RKO (cell line): ENCODE results near the gene TANC1.

Experiments used
- DNase-seq: peaks from one replicate; pipeline ENCODE4 v3.0.0-alpha.2; 2016; ENCODE audit warnings: low spot score

The TANC1 gene

DNA sequence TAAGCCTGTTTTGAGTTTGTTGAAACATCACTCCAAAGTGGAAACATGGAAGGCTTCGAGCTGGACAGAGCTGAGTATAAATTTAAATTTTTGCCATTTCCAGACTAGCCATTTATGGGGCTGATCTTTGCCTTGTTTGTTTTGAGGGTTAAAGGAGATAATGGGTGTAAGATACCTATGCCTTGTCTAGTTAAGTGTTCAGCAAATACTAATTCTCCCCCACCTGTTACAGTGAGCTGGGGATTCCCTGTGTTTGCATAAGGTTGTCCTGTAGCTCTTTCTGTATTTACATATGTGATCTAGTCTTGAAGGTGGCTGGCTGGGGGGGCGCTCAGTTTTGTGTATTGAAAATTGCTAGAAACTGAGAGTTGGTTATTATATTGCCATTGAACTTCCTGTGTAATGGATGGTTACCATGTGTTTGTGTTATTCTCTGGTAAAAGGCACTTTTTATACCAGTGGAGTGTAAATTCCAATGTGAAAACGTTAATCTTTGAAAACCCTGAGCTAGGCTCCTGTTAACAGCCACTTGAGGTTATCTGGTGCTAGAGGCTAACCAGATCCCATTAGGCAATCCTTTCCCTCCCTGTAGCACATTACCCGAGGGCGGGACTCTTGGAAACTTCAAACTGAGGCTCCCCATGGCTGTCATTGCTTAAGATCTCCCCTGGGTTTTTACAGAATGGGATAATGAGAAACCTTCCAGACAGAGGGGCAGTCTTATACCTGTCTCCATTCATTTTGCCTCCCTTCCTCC is 26.7 kb downstream of the TANC1 start:
- DNase-seq = no peak

DNA sequence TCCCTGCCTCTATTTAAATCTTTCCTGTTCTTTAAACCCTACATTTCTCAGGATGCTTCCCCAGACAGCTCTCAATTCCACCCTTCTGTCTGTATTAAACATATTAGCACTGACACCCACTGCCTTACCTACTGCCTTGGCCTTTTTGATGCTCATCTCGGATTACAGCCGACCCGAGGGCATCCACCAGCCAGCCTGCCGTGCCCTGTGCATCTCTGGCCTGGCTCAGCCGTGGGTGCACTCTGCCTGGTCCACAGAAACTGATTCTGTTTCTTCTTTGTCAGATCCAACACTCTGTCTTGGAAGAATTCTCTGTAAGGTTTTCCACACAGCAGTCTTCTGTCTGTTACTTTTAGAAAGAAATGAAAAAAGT is 27.2 kb downstream of the TANC1 start:
- no peak for DNase-seq

DNA sequence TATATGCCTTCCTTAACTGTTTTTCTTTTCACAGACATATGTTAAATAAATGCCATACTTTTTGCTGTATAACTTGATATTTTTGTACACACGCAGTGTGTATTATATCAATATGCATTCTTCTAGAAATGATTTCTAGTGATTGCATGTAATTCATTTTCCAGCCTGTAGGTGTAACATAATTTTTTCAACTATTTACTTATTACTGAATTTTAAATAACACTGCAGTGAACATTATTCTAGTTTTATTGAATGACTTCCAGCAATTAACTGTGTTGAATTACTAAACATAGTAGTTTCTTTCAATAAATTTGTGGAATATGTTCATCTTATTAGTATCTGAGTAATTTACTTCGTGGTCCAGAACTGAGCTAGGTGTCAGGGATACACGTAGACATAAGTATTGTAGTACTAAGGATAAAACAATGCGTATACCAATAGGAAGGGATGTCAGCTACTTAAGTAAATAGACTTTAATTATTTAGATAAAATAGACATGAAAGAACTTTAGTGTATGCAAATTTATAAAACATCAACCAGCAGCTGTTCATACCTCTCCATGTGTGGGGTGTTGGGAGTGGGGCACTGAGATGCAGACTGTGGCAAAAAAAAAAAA is 28.0 kb downstream of the TANC1 start:
- DNase-seq = no peak

DNA sequence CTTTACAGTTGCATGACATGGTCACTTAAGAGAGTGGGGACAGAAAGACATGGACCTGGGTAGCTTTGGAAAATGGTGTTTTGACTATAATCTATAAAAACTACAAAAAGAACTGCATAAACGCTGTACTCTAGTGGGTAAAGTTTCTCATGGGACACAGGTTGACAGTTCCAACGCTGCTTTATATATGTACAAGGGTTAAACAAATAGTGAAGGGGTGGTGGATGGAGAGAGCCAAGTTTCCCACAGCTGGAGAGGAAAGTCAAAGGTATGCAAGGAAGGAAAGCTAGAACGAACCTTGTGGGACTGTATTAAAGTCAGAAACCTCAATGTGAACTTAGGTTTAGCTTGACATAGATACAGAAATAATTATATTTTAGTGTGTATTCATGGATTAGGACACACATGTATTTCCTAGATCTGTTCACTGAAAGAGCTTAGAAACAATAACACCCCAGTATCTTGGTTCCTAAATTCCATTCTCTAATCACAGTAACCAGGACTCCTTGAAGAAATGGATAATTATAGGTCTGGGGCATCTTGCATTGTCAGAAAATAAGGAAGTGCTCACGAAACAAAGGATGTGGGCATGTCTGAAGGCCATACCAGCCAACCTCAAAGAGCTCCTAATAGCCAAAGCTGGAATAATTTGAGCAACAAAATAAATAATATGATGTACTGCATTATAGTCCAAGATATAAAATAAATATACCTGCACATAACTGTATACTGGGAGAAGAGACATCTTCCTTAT is 28.8 kb downstream of the TANC1 start:
- no peak for DNase-seq

DNA sequence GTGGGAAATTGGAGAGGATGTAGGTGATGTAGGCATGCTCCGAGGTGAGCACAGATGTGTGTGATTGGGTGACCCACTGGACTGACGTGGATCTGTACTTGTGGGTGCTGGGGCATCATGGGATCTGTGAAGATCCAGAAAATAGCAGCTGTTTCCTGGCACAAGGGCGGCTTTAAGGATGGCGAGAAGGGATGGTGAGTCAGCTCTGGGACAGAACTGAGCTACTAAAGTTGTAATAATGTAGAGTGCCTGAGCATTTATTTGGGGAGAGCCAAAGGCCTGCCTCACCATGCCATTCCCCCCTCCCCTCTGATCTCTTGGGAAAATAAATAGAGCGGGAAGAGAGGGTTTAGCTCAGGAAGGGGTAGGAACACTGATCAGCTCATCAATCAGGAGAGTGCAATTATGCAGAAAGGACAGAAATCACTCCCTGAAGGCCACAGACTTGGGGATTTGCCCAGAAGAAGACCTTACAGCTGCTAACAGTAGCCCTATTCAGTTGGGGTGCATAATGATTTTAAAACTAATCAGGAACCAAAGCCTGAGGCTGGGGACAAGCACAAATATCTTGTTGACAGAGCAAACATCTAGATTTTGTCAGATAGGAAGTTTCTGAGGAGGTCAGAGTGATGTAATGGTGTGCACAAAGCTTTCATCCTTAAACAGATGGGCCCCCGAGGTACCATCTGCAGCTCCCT is 30.3 kb downstream of the TANC1 start:
- no peak for DNase-seq

DNA sequence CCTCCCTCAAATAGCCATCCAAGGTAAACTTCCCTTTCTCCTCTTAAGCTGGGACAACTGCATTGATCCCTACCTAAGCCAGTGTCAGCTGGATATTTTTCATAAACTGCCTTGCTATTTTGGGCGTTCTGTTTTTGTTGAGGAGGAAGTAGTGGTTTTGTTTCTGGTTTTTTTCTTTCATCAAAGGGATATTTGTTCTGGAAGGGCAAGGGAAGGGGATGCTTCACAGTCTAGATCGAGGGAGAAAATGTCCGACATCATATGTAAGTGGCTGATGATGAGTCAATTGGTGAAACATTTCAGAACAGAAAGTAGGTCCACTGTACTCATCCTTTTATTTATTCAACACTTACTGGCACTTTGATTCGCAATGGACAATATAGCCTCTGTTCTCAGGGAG is 31.0 kb downstream of the TANC1 start:
- DNase-seq = no peak

DNA sequence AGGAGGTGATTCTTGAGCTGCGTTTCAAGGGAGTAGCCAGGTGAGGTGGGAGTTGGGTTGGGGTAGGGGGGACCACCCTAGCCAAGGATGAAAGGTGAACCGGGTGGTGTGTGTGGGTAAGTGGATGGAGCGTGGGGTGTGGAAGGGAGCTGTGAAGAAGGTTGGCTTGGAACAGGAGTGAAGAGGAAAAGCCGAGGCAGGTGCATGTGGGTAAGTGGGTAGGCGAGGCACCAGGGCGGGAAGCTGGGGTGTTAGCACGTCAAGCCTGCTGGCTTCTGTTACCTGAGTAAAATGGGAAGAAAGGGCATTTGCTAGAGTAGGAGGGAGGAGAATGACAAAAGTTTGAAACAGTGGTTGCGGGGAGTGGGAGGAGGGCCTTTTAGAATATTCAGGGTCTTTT is 31.6 kb downstream of the TANC1 start:
- no peak for DNase-seq

DNA sequence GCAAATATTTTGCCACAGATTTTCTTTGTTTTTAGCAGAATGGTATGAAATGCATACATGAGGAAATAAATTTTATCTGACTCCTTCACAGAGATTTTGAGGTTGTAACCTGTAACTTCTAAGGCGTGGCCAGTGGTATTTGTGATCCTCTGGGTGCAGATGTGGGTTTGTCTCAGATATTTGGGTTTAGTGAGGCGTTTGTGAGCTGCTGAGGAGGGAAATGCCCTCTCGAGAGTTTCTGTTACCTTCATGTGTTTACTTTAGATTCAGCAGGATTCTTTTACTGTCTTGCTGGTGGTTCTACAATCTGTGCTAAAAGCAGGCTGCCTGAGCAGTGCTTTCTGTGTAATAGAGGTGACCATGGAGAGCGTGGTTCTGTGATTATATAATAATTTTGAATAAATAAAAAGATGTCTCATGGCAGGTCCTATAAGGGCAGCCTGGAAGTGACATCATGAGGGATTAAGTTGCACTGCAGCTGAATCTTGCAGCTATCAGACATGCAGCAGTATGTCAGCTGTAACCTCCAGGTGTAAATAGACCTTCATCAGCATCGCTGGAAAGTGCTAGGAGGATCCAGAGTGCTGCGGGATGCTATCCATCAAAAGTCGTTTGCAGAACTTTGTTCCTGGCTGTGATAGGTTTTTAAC is 34.1 kb downstream of the TANC1 start:
- DNase-seq = no peak

DNA sequence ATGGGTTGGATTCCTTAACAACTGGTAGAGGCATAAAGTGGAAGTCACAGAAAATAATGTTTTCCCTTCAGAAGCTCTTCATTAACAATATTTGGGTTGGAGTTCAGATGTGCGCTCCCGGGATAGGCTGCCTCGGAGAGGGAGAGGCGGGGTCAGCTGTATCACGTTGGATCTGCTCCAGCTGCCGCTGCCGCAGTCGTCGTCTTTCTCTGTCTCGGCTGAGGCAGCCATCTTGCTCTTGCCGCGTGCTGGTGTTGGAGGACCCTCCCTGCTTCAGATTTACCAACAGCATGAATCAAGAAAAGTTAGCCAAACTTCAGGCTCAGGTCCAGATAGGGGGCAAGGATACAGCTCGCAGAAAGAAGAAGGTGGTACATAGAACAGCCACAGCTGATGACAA is 35.1 kb downstream of the TANC1 start:
- no peak for DNase-seq

DNA sequence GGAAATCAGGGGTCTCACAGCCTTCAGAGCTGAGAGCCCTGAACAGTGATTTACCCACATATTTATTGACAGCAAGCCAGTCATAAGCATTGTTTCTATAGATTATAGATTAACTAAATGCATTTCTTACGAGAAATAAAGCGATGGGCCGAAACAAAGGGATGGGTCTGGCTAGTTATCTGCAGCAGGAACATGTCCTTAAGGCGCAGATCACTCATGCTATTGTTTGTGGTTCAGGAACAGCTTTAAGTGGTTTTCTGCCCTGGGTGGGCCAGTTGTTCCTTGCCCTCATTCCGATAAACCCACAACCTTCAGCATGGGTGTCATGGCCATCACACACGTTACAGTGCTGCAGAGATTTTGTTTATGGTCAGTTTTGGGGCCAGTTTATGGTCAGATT is 36.4 kb downstream of the TANC1 start:
- DNase-seq = no peak

DNA sequence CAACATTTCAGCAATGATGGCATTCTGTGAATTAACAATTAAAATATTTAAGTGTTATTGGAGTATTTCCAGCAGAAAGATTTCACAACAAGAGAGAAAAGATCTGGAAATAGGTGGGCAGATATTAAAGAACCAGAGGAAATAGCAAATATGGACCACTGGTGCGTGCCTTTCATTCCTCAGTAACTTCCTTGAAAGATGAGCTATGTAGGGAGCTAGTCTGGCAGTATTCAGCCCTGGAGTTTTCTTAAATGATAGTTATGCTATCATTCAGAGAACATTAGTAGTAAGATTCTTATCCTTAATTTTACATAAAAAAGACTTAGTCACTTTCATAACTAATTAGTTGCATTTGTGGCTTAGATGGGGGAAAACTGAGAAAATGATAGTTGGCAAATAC is 41.5 kb downstream of the TANC1 start:
- DNase-seq = no peak

DNA sequence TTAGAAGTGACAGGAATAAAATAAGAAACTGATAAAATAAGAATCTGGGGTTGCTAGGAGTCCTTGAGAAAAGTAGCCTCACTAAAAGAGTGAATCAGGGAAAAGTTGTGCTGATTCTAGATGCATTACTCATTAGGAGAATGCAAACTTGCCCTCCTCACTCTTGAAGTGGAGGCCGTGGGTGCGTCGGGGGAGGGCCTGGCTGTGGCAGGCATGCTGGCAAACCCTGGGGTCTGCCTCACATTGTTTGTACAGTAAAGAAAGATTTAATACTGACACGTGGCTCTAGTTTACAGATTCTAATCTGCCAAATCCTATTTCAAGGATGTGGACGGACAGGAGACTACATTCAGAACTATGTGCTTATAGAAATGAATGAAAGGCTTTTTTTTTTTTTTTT is 41.9 kb downstream of the TANC1 start:
- DNase-seq = no peak

DNA sequence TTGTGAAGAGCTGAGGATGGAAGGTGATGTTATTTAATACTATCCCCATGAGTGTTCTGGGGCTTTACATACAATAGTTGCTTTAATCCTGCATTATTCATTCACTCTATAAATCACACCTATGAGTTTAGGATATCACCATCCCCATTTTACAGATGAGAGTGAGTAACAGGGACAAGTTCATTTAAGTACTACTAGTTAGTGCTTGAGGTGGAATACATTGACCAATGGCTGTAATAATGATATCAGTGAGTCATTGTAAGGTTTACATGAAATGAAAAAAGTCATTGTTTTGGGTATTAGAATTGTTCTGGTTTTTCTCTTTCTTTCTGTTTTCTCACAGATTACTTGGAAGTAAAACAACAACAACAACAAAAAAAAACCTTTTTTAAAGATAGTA is 42.5 kb downstream of the TANC1 start:
- no peak for DNase-seq

DNA sequence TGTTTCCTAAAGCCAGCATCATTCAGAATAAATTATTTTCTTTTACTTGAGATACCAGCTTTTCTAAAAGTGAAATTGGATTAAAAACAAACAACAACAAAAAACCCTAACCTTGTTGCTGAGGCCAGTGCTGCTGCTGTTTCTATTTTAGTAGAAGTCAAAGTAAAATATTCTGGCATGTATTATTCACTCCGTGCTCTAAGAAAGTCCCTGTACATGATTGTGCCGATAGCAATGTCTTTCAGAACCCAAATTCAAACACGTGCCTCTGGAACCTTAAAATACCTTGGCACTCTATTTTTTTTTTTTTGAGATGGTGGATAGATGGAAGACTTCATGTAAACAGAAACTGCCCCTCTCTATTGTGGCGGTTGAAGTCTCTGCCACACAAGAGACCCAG is 43.7 kb downstream of the TANC1 start:
- no peak for DNase-seq

DNA sequence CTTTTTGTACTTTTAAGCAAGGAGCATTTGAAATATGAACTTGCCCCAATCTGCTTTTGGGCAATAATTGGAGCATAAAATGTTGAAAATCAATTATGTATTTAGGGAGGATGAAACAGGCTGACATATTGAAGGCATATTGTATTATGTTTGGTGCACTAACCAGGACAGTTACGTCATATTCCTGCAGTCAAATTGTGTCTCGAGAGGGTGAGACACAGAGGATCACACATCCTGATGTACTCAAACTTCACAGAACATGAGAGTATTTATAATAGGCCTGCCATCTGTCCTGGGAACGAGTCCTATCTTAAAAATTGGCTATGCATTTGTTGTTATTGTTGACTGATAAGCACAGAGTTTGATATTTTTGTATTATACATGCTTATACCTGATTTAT is 44.7 kb downstream of the TANC1 start:
- DNase-seq = no peak

DNA sequence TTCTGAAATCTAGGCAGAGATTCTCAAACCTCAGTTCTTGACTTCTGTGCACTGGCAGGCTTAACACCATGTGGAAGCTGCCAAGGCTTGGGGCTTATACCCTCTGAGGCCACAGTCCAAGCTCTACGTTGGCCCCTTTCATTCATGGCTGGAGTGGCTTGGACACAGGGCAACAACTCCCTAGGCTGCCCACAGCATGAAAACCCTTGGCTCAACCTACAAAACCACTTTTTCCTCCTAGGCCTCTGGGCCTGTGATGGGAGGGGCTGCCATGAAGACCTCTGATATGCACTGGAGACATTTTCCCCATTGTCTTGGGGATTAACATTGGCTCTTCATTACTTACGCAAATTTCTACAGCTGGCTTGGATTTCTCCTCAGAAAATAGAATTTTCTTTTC is 46.7 kb downstream of the TANC1 start:
- DNase-seq = no peak

DNA sequence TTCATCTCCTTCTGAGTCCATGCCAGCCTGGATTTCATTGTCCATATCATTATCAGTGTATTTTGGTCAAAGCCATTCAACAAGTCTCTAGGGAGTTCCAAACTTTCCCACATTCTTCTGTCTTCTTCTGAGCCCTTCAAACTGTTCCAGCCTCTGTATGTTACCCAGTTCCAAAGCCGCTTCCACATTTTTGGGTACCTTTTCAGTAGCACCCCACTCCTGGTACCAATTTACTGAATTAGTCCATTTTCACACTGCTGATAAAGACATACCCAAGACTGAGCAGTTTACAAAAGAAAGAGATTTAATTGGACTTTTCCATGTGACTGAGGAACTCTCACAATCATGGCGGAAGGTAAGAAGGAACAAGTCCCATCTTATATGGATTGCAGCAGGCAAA is 47.4 kb downstream of the TANC1 start:
- no peak for DNase-seq

DNA sequence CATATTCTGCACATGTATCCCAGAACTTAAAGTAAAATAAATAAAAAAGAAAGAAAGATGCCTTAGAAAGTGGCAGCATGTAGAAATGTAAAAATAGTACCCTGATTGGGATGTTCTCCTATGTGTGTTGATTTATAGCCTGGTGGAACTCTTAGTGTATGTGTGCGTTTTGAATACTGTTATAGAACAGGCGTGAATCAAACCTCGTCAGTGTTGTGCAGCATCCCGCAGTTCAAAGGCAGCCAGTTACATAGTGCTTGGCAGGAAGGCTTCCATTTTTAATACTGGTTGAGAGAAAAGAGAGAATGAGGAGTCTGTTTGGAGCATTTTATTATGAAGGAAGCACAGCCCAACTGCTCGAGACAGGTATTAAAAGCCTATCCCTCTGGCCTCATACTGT is 49.4 kb downstream of the TANC1 start:
- no peak for DNase-seq

DNA sequence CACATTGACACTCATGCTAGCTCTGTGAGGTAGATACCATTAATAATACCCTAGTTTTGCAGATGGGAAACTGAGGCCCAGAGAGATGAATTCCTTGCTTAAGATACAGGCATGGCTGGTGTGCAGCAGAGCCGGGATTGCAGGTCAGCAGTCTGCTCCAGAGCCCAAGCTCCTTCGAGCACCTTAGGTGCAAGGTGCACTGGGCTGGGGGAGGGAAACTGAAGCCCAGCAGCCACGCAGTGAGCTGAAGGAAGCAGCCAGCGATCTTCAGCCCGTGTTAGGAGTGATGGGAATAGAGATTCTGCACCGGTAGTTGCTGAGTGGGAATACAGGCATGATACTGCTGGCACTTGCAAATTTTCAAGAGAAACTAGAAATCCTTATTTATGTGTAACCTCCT is 50.6 kb downstream of the TANC1 start:
- no peak for DNase-seq

DNA sequence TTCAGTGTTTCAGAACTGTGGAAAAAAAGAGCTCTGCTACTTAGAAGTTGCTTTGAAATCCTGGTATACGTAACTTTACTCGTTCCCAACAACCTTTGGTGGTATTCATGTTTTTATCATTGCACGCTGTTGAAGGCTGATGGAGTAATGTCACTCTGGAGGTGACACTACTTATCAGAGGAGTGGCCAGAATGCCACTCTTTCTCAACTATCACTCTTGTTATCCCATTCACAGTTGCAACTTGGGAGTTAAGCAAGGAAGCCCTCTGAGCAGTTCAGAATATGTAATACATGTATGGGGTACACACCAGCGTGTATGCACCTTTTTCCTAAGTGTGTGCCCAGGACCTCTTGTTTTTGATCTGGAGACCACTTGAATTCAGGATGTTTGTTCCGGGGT is 53.6 kb downstream of the TANC1 start:
- no peak for DNase-seq

DNA sequence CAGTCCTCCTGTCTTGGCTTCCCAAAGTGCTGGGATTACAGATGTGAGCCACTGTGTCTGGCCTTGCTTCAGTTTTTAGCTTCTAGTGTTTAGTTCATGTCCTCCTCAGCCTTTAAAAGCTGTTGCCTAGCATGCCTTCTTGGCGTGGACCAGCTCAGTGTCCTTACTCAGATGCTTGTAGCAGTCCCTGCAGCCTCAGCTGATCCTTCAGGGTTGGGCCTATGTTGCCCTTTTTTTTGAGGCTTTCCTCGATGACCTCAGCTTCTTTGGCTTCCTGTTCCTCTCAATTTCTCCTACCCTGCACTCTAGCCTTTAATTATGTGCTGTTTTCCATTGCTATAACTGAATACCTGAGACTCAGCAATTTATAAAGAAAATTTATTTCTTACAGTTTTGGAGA is 57.7 kb downstream of the TANC1 start:
- DNase-seq = no peak

DNA sequence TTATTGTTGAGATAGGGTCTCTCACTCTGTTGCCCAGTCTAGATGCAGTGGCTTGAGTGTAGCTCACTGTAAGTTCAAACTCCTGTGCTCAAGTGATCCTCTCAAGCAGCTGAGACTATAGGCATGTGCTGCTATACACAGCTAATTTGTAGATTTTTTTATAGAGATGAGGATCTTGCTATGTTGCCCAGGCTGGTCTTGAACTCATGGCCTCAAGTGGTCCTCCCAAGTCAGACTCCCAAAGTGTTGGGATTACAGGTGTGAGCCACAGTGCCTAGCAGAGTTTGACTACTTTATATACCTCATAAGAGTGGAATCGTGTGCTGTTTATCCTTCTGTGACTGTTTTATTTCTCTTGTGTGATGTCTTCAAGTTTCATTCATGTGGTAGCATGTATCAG is 60.3 kb downstream of the TANC1 start:
- DNase-seq = no peak
